ENCODE results near the gene VSIG4. TPM values are rescaled to one million over a fixed set of nuclear protein-coding genes. Genes with fewer than 3 reads are reported as not detected.

Gene VSIG4
- total and polyA plus RNA-seq, 10 of the 15 experiments (the other 5 are each of a cell fraction or from before 2014, with no cell fraction given), result 0.05 to 0.36 TPM; not detected in 8

DNA sequence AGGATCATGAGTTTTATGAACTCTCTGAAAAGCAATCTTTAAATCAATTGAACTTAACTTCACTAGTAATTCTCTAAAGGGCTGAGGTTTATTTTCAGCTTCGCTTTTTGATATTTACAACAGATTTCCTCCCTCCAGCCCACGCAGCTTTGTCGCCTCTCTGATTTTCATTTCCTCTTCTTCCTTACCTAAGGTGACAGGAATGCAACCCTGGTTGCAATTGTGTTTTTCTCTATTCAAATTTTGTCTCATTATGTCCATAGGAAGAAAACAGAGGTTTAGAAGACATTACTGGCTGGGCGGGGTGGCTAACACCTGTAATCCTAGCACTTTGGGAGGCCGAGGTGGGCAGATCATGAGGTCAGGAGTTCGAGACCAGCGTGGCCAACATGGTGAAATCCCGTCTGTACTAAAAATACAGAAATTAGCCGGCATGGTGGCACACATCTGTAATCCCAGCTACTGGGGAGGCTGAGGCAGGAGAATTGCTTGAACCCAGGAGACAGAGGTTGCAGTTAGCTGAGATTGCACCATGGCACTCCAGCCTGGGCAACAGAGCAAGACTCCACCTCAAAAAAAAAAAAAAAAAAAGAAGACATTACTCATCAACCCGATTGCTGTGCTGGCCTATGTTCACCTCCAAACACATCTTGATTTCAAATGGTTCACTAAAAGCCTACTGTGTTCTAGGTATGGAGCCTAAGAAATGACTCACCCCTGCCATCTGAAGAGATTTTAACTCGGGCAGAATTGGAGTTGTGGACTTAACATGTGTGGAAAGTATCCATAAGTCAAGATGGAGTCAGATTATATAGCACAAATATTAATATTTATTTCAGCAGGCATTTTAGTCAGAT, 36.8 kb downstream of the VSIG4 start (continued):
- peak; percentile 31; the same call in 1 of the 2 replicates for TF ChIP-seq MEF2A (IDR thresholded peaks at IDR 0.05; ENCODE audit: insufficient read depth, low read depth, low read length)
- no peak for TF ChIP-seq SRF (IDR thresholded peaks at IDR 0.05; ENCODE audit: low read depth in 2 of 2, low read length in 2 of 2)
- TF ChIP-seq, protein P1, sequence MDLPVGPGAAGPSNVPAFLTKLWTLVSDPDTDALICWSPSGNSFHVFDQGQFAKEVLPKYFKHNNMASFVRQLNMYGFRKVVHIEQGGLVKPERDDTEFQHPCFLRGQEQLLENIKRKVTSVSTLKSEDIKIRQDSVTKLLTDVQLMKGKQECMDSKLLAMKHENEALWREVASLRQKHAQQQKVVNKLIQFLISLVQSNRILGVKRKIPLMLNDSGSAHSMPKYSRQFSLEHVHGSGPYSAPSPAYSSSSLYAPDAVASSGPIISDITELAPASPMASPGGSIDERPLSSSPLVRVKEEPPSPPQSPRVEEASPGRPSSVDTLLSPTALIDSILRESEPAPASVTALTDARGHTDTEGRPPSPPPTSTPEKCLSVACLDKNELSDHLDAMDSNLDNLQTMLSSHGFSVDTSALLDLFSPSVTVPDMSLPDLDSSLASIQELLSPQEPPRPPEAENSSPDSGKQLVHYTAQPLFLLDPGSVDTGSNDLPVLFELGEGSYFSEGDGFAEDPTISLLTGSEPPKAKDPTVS (IDR thresholded peaks at IDR 0.05; ENCODE audit: low read depth, low read length), result no peak
- TF ChIP-seq CREM (IDR thresholded peaks at IDR 0.05; ENCODE audit: low read depth), result no peak
- no peak; the same call in 1 of the 2 replicates for TF ChIP-seq RUNX3 (IDR thresholded peaks at IDR 0.05; ENCODE audit: low read length)
- TF ChIP-seq HDGF (IDR thresholded peaks at IDR 0.05), result no peak
- TF ChIP-seq, protein P2, sequence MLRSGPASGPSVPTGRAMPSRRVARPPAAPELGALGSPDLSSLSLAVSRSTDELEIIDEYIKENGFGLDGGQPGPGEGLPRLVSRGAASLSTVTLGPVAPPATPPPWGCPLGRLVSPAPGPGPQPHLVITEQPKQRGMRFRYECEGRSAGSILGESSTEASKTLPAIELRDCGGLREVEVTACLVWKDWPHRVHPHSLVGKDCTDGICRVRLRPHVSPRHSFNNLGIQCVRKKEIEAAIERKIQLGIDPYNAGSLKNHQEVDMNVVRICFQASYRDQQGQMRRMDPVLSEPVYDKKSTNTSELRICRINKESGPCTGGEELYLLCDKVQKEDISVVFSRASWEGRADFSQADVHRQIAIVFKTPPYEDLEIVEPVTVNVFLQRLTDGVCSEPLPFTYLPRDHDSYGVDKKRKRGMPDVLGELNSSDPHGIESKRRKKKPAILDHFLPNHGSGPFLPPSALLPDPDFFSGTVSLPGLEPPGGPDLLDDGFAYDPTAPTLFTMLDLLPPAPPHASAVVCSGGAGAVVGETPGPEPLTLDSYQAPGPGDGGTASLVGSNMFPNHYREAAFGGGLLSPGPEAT (IDR thresholded peaks at IDR 0.05; ENCODE audit: low read depth), result no peak
- TF ChIP-seq ETV6 (conservative IDR thresholded peaks at IDR 0.05 in 1 of 2, IDR thresholded peaks at IDR 0.05 in 1 of 2; ENCODE audit: borderline replicate concordance in 1 of 2, low read depth in 1 of 2), result peak in 1 of 2 experiments; percentile 63; a peak in 1 of 4 replicates
- TF ChIP-seq, protein P3, sequence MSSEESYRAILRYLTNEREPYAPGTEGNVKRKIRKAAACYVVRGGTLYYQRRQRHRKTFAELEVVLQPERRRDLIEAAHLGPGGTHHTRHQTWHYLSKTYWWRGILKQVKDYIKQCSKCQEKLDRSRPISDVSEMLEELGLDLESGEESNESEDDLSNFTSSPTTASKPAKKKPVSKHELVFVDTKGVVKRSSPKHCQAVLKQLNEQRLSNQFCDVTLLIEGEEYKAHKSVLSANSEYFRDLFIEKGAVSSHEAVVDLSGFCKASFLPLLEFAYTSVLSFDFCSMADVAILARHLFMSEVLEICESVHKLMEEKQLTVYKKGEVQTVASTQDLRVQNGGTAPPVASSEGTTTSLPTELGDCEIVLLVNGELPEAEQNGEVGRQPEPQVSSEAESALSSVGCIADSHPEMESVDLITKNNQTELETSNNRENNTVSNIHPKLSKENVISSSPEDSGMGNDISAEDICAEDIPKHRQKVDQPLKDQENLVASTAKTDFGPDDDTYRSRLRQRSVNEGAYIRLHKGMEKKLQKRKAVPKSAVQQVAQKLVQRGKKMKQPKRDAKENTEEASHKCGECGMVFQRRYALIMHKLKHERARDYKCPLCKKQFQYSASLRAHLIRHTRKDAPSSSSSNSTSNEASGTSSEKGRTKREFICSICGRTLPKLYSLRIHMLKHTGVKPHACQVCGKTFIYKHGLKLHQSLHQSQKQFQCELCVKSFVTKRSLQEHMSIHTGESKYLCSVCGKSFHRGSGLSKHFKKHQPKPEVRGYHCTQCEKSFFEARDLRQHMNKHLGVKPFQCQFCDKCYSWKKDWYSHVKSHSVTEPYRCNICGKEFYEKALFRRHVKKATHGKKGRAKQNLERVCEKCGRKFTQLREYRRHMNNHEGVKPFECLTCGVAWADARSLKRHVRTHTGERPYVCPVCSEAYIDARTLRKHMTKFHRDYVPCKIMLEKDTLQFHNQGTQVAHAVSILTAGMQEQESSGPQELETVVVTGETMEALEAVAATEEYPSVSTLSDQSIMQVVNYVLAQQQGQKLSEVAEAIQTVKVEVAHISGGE (CRISPR knock-in tag; IDR thresholded peaks at IDR 0.05), result no peak
- TF ChIP-seq IKZF2 (IDR thresholded peaks at IDR 0.05), result peak; percentile 65 to 70; a peak in 3 of 4 replicates
- peak; percentile 52; the same call in 1 of the 2 replicates for TF ChIP-seq ZNF217 (IDR thresholded peaks at IDR 0.05)
- TF ChIP-seq FOS (IDR thresholded peaks at IDR 0.05; ENCODE audit: borderline replicate concordance, extremely low read depth, insufficient read length), result no peak
- no peak for TF ChIP-seq GABPA (IDR thresholded peaks at IDR 0.05; ENCODE audit: low read depth)
- TF ChIP-seq JUNB (IDR thresholded peaks at IDR 0.05), result no peak
- TF ChIP-seq, protein P4, sequence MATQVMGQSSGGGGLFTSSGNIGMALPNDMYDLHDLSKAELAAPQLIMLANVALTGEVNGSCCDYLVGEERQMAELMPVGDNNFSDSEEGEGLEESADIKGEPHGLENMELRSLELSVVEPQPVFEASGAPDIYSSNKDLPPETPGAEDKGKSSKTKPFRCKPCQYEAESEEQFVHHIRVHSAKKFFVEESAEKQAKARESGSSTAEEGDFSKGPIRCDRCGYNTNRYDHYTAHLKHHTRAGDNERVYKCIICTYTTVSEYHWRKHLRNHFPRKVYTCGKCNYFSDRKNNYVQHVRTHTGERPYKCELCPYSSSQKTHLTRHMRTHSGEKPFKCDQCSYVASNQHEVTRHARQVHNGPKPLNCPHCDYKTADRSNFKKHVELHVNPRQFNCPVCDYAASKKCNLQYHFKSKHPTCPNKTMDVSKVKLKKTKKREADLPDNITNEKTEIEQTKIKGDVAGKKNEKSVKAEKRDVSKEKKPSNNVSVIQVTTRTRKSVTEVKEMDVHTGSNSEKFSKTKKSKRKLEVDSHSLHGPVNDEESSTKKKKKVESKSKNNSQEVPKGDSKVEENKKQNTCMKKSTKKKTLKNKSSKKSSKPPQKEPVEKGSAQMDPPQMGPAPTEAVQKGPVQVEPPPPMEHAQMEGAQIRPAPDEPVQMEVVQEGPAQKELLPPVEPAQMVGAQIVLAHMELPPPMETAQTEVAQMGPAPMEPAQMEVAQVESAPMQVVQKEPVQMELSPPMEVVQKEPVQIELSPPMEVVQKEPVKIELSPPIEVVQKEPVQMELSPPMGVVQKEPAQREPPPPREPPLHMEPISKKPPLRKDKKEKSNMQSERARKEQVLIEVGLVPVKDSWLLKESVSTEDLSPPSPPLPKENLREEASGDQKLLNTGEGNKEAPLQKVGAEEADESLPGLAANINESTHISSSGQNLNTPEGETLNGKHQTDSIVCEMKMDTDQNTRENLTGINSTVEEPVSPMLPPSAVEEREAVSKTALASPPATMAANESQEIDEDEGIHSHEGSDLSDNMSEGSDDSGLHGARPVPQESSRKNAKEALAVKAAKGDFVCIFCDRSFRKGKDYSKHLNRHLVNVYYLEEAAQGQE (IDR thresholded peaks at IDR 0.05; ENCODE audit: low read depth, low read length), result no peak

All from GM12878 (cell line).